Stimulated activated CD8-positive, alpha-beta memory T cell treated with anti-CD3 and anti-CD28 coated beads, Interleukin-15, amount 100 ng/mL, for 4 hours (primary cell): Measurements from ENCODE around the gene NTN1.
A peak's percentile ranks its signal among the peaks of the same experiment; 100 is the strongest.

ENCODE experiments used
- DNase-seq, 2 donors: peaks; one replicate each; pipeline ENCODE4 v3.0.0-alpha.2; 2020; ENCODE audit warnings: low read depth in 2 of 2

The NTN1 gene

GRCh38 chr17:9231449-9232154 is 210.3 kb downstream of the NTN1 start:
- DNase-seq = no peak

DNA sequence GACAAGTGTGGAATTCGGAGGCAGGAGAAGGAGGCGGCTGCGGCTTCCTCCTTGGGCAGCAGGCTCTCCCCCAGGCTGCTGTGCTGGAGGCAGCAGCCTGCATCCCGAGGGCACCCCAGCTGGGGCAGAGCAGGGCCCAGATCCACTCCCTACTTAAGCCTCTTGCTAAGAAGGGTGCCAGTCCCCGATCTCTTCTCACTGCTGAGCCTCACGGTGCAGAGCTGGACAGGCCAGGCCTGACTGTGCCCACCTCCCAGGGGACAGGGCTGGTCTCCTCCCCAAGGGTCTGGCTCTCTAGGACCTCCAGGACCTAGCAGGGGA is 210.8 kb downstream of the NTN1 start:
- DNase-seq = no peak

- DNase-seq = no peak
These were observed 211.4 kb downstream of the NTN1 start for GRCh38 chr17:9232591-9233270.

- no peak for DNase-seq
These were observed 211.9 kb downstream of the NTN1 start for GRCh38 chr17:9233271-9233599.

DNA sequence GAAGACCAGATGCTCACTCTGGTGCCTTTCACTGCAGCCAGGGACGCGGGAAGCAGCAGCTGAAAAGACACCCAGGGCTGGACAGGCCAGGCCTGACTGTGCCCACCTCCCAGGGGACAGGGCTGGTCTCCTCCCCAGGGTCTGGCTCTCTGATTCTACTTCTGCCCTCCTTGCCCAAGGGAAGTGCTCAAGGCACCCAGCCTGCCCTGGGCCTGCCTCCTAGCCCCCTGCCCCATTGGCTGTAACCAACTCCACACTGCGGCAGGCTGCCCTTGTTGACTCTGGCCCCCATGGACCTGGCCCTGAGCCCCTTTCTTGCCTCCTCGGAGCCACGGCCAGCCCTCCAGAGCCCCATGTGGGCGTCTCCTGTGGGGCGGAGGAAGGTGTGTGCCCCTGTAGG is 212.5 kb downstream of the NTN1 start:
- no peak for DNase-seq

GRCh38 chr17:9234389-9234945 is 213.2 kb downstream of the NTN1 start:
- DNase-seq = no peak

DNA sequence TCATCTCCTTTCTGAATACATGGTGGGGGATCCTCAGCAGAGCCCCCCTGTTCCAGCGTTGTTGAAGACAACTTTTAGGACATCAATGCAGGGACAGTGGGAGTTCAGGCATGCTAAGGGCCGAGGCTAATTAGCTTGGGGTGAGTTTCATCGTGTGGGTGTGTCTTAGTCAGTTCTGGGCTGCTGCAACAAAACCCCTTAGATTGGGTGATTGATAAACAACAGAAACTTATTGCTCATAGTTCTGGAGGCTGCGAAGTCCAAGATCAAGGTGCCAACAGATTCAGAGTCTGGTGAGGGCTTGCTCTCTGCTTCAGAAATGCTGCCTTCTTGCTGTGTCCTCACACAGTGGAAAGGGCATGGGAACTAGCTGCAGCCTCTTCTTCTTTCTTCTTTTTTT is 214.0 kb downstream of the NTN1 start:
- no peak for DNase-seq

DNA sequence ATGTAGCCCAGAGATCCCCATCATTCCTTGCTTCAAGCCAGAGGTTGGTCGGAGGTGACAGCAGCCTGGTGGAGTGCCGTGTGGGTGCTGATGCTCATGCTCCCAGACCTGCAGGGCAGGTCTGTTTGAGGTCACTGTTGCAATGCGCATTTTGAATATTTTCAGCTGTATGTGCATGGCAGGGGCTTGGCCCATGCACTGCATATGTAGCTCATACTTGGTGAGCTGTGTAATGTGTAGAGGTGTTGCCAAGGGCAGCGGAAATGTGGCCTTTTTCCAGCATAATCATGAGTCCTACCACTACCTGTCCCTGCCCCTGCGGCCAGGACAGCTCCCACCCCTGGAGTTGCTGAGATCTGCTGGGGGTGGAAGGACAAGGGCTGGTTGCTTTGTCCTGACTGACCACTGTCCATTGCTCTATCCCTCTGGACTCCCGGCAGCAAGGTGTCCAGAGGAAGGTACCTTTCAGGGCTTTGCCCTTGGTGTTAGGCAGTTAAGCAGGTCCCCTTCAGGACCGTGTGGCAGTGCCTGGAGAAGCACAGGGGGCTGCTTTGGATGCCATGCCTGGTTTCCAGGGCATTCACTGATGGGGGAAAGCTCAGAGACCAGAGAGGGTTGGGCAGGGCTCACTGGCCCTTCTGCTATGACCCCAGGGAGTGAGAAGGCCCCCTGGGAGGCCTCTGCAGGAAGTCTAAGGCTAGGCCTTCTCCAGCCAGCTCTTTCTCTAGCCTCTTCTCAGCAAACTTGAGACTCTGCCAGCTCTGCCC is 215.2 kb downstream of the NTN1 start:
- DNase-seq = no peak

DNA sequence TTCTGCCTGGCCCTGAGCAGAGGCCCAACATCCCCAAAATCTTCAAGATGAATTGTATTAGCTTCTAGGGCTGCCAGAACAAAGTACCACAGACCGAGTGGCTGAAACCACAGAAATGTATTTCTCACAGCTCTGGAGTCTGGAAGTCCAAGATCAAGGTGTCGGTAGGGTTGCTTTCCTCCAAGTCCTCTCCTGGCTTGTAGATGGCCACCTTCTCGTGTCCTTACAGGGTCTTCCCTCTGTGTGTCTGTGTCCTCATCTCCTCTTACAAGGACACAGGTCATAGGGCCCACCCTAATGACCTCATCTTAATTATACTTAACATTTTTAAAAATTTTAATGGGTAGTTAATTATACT is 215.7 kb downstream of the NTN1 start:
- DNase-seq = no peak

- DNase-seq = no peak
These were observed 216.5 kb downstream of the NTN1 start for GRCh38 chr17:9237661-9238301.

GRCh38 chr17:9238340-9239245 is 217.3 kb downstream of the NTN1 start:
- no peak for DNase-seq

GRCh38 chr17:9239246-9239792 is 218.0 kb downstream of the NTN1 start:
- no peak for DNase-seq

GRCh38 chr17:9239793-9240658 is 218.7 kb downstream of the NTN1 start:
- peak; percentile 23 to 54 for DNase-seq

DNA sequence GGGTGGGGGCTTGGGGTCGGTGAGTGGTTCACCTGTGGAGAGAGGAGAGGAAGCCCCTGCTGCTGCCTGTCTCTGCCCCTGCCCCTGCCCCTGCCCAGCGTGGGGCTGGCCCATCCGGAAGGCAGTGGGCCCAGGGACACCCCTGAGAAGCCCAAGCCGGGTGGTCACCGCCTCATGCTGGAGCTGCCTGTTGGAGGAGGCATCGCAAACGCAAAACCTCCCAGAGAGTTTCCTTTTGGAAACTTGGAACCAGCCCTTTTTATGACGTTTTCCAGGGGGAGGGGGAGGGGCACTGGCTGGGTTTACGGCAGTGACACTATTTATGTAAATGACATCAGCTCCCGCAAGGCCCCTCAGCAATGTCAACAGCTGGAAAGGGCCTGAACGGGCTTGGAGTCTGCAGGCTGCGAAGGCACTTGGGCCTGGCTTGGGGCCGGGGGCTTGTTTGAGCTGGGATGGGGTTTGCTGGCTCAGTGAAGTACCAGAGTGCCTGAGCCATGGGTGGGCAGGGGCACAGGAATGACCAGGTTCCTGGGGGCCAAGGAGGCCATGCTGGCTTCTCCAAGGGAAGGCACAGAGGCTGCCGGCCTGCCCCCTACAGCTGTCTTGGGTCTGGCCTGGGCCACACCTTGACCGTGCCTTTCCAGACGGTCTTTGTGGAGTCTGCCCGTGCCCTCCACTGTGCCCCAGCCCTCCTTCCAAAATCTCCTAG is 219.5 kb downstream of the NTN1 start:
- no peak for DNase-seq

- DNase-seq = no peak
These were observed 220.0 kb downstream of the NTN1 start for GRCh38 chr17:9241371-9241712.

DNA sequence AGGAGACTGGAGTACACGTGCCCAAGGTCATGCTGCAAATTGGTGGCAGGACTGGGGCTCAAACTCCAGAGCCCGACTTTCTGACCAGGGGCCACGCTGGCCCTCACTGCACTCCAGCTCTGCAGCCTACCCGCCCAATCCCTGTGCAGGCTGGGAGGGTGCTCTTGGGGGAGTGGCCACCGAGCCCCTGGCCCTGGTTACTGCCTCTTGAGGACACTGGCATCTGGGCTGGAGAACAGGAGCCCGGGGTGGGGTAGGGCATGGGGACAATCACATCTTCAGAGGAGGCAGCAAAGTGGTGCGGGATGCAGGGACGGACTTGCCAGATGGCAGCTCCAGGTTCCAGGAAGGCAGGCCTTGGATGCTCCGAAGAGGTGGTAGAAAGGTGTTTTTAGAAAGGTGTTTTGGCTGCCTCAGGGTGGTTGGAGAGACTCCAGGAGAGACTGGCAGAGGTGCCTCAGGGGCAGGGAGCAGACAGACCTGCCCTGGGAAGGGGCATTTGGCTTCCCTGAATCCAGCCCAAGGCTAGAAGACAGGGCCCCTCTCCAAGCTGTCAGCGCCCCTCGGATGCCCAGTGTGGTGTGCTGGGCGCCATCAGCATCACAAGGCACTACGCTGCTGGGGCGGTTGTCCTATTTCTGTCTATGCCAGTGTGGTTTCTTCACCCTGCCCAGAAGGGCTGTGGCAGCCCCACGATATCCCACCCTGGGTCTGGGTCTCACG is 220.6 kb downstream of the NTN1 start:
- no peak for DNase-seq

GRCh38 chr17:9242497-9242881 is 221.2 kb downstream of the NTN1 start:
- DNase-seq = no peak

DNA sequence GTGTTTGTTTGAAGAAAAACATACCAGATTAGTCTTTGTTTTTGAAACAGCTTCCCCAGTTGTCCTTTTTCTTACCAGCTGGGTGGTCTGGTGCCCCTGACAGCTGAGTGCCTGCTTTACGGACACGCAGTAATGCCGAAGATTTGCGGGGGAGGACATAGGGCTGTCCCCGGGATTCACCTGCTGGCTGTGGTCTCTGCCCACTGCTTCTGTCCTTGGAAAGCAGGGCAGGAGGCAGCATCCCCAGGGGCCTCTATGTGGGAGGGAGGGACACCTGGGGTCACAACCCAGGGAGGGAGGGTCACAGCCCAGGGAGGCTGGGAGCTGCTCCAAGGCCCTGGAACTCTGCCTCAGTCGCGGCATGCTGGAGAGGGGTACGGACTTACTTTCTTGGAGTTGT is 221.7 kb downstream of the NTN1 start:
- DNase-seq = no peak
